LNCaP clone FGC (cell line): ENCODE results near the gene GNG14.
A peak's percentile ranks its signal among the peaks of the same experiment; 100 is the strongest.

Experiments
- DNase-seq: peaks from one replicate; pipeline ENCODE4 v3.0.0-alpha.2; 2011; ENCODE audit warnings: low read depth
- H3K4me3 ChIP-seq: 2 replicates; pipeline ENCODE4 v1.5.1; 2011; ENCODE audit warnings: mild to moderate bottlenecking, low read depth, low read length, control low read depth
- CTCF ChIP-seq: IDR thresholded peaks from 2 replicates; pipeline ENCODE4 v1.5.1; 2012; ENCODE audit warnings: mild to moderate bottlenecking; ENCODE audit not compliant: control insufficient read depth, insufficient read depth; ENCODE audit errors: extremely low read depth

Gene GNG14

DNA sequence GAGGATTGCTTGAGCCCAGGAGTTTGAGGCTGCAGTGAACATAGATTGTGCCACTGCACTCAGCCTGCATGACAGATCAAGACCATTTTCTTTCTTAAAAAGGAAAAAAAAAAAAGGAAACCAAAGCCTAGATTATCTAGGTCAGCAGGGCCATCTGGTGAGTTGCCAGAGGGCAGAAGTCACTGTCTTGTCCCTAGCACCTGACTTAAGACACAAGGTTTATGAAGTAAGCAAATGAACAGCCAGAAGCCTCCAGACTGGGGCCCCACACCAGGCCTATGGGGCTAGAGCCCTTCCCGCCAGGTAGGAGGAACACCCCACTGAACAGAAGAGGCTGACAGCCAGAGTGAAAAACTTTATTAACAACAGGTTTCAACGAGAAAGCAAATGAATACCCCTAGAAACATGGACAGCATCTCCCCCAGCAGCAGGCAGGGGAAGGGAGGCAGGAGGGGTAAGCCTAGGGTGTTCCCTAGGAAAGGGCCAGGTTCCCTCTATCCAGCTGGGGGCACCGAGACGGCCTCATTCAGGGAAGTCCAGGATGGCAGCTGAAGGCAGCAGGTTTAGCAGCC is 20.0 kb upstream of the GNG14 start:
- DNase-seq = no peak
- peak overlapping the region; percentile 89 for H3K4me3 ChIP-seq

GRCh38 chr19:12668346-12668745 is 19.5 kb upstream of the GNG14 start:
- no peak for DNase-seq
- no peak for TF ChIP-seq CTCF
- H3K4me3 ChIP-seq = peak overlapping the region; percentile 89

More for the DNA sequence above, 20.0 kb upstream of the GNG14 start:
- no peak for TF ChIP-seq CTCF

DNA sequence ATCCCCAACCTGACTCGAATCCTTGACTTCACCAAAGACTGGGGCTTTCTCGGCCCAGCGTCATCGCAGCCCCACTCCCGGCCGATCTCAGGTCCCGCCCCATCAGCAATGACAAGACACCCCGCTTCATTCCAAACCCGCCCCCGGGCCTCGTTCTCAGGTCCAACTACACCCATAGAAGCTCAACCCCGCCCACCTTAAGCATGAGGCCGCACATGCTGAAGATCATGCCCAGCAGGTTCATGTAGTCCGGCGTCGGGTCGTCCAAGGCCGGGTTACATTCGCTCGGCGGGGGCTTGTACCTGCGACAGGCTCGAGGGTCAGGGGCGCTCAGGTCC is 18.9 kb upstream of the GNG14 start:
- peak overlapping the region; percentile 89 for H3K4me3 ChIP-seq
- TF ChIP-seq CTCF = no peak
- DNase-seq = peak; percentile 25

DNA sequence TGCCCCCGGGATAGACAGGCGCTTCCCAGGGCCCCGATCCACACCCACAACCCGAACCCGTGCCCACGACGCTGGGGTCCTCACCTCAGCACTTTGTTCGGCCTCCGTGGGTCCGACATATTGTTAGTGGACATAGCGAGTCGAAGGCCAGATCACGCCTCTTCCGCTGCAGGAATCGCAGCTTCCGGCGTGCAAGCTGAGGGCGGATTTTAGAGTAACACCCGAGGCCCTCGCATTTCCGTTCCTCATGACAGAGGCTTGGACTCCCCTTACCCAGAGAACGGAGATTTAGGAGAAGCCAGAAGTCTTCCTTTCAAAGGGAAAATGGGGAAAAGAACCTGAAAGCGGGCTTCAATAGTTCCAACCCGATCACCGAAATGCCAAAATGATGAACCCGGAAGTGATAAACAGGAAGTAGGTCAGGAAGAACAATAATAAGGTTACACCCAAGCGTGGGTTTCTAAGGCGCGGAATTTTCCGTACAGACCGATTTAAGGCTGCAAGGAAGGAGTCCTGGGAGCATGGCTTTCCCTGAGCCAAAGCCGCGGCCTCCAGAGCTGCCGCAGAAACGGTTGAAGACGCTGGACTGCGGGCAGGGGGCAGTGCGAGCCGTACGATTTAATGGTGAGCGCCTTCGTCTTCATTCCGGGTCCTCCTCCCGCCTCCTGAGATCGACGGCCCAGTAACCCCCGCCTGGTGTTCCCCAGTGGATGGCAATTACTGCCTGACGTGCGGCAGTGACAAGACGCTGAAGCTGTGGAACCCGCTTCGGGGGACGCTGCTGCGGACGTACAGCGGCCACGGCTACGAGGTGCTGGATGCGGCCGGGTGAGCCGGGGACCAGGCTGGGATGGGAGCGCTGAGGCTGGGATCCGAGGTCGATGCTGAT is 18.3 kb upstream of the GNG14 start:
- DNase-seq = peak; percentile 67
- peak overlapping the region; percentile 89 for H3K4me3 ChIP-seq
- TF ChIP-seq CTCF = no peak

DNA sequence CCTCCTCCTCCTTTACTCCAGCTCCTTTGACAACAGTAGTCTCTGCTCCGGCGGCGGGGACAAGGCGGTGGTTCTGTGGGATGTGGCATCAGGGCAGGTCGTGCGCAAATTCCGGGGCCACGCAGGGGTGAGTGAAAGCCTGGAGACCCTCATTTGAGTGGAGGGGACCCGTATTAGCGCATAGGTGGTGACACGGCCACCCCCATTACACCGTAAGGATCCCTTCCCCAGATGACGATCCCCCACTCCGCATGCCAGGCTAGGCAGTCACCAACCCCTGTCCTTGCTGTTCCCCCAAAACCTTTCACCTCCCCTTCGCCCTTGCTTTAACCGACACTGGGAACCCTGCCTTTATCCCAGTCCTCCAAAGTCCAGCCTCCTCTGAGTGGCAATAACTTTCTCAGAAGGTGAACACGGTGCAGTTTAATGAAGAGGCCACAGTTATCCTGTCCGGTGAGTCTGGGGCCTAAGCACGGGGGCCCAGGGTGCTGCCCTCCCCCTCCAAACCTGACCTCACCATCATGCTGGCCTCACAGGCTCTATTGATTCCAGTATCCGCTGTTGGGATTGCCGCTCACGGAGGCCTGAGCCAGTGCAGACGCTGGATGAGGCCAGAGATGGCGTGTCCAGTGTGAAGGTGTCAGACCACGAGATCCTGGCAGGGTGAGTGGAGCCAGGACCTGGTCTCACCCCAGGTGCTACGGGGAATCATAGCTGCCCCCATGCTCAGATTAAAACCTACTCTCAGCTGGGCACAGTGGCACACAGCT is 17.5 kb upstream of the GNG14 start:
- no peak for DNase-seq
- peak overlapping the region; percentile 89 for H3K4me3 ChIP-seq
- no peak for TF ChIP-seq CTCF

DNA sequence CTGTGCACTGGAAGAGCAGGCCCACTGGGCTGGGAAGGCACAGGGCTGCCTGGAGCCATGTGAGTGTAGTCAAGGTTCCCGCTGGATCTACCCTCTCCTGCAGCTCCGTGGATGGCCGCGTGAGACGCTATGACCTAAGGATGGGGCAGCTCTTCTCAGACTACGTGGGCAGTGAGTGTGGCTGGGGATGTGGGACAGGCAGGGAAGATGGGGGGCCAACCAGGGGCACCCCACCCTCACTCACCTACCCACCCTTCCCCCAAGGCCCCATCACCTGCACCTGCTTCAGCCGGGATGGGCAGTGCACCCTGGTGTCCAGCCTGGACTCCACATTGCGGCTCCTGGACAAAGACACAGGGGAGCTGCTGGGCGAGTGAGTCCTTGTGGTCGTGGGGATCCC is 15.1 kb upstream of the GNG14 start:
- no peak for TF ChIP-seq CTCF
- no peak for DNase-seq
- H3K4me3 ChIP-seq = no peak overlapping the region
